Testis (tissue), 3 donors: ENCODE measurements around the gene CD8B. TPM values are rescaled to one million over a fixed set of nuclear protein-coding genes. Genes with fewer than 3 reads are reported as not detected.

Experiments used
- DNase-seq: peaks from one replicate; pipeline ENCODE4 v3.0.0-alpha.2; 2019
- H3K27ac ChIP-seq, 2 donors: fragments of 200-600 bp; sonication (generic); one replicate each; pipeline ENCODE4 v1.5.1; 2019
- H3K27me3 ChIP-seq: fragments of 200-600 bp; sonication (generic); one replicate; pipeline ENCODE4 v1.5.1; 2019
- H3K36me3 ChIP-seq: fragments of 200-600 bp; sonication (generic); one replicate; pipeline ENCODE4 v1.5.1; 2017; ENCODE audit warnings: low read depth; ENCODE audit errors: missing control alignments
- H3K4me1 ChIP-seq: fragments of 200-600 bp; sonication (generic); one replicate; pipeline ENCODE4 v1.5.1; 2019
- H3K4me3 ChIP-seq, 2 donors: fragments of 200-600 bp; sonication (generic); one replicate each; pipeline ENCODE4 v1.5.1; 2017 to 2019
- H3K9me3 ChIP-seq: fragments of 200-600 bp; sonication (generic); one replicate; pipeline ENCODE4 v1.5.1; 2017
- CTCF ChIP-seq, 3 experiments: fragments of 450-650 bp in 2 of 3; fragments of 200-600 bp in 1 of 3; sonication (generic) in 1 of 3; IDR thresholded peaks; one replicate each; pipeline ENCODE4 v1.5.1; 2016 to 2019; ENCODE audit warnings: antibody characterized with exemption in 3 of 3, mild to moderate bottlenecking in 2 of 3, moderate library complexity in 1 of 3
- POLR2A ChIP-seq: fragments of 450-650 bp; IDR thresholded peaks from one replicate; pipeline ENCODE4 v1.6.1; 2017; ENCODE audit warnings: antibody characterized with exemption, mild to moderate bottlenecking, moderate library complexity
- WGBS, 2 donors: methylation state at CpG; one replicate each; pipeline ENCODE4 v1.1.5; 2018; 5-methylcytosine and 5-hydroxymethylcytosine counted together
- intact Hi-C: fragments of 100-400 bp; cut with DNase I; formaldehyde crosslinking; loops from one replicate; pipeline ENCODE4 v1.15.1; 2023; ENCODE audit warnings: low total_unique reads
- polyA plus RNA-seq: library from polyadenylated mRNA; stranded (reverse); fragments of 350-450 nt; fragmentation: Illumina TruSeq; extraction: RNeasy Lipid Tissue Mini Kit (QIAGEN cat#74804); gene quantifications from one replicate; pipeline ENCODE4 v1.2.3, GENCODE V29; 2014; ENCODE audit warnings: low read depth, low replicate concordance; ENCODE audit not compliant: insufficient read depth
- total RNA-seq, 2 donors: library from RNA; depleted of rRNA; stranded (reverse); fragments of >200 nt; gene quantifications; one replicate each; pipeline ENCODE4 v1.2.3, GENCODE V29; 2016

Gene CD8B
- total and polyA plus RNA-seq, 3 donors from 2014 or later = 0.43 to 2.2 TPM; not detected in 1

- Histone ChIP-seq H3K4me3 (peak overlapping the region; percentile 41 to 59), H3K27me3 (no peaks in the 10 kb centered on the region), H3K27ac (no peak overlapping the region), H3K36me3 (no peaks in the 10 kb centered on the region), H3K4me1 (no peaks in the 10 kb centered on the region), H3K9me3 (no peaks in the 10 kb centered on the region)
- WGBS, 2 donors = 28 to 29% methylated on average over 27 to 43 of the region's 43 CpGs
- intact Hi-C loops = no loop called here
- DNase-seq = no peak
- no peak for TF ChIP-seq POLR2A
These were observed 52.1 kb downstream of the CD8B start for GRCh38 chr2:86809481-86810121.

- no peaks in the 10 kb centered on the region for H3K27me3 ChIP-seq
These were observed 53.1 kb downstream of the CD8B start for GRCh38 chr2:86808315-86809161.

GRCh38 chr2:86807468-86808275, 54.0 kb downstream of the CD8B start:
- Histone ChIP-seq H3K27me3 (no peaks in the 10 kb centered on the region), H3K4me3 (peak overlapping the region; percentile 41 to 59), H3K36me3 (no peaks in the 10 kb centered on the region), H3K9me3 (no peaks in the 10 kb centered on the region), H3K4me1 (no peaks in the 10 kb centered on the region), H3K27ac (no peak overlapping the region)
- TF ChIP-seq CTCF (IDR thresholded peaks at IDR 0.05) = no peak
- TF ChIP-seq POLR2A = no peak
- intact Hi-C loops = no loop called here
- 1 to 5% methylated on average over 21 to 51 of the region's 51 CpGs for WGBS, 2 donors
- DNase-seq = peak; percentile 75

More at GRCh38 chr2:86808315-86809161, 53.1 kb downstream of the CD8B start:
- H3K36me3 ChIP-seq = no peaks in the 10 kb centered on the region
- no peaks in the 10 kb centered on the region for H3K9me3 ChIP-seq
- H3K4me3 ChIP-seq = peak overlapping the region; percentile 41 to 59
- H3K27ac ChIP-seq = no peak overlapping the region
- TF ChIP-seq POLR2A = no peak
- TF ChIP-seq CTCF (IDR thresholded peaks at IDR 0.05) = peak; percentile 66 to 80 (median 79)
- 13 to 17% methylated on average over 28 to 36 of the region's 36 CpGs for WGBS, 2 donors
- H3K4me1 ChIP-seq = no peaks in the 10 kb centered on the region
- intact Hi-C loops = no loop called here
- peak; percentile 91 for DNase-seq

GRCh38 chr2:86807133-86807467, 54.6 kb downstream of the CD8B start:
- intact Hi-C loops = no loop called here
- no peaks in the 10 kb centered on the region for H3K4me1 ChIP-seq
- no peak for DNase-seq
- H3K4me3 ChIP-seq = peak overlapping the region; percentile 41 to 59
- TF ChIP-seq CTCF (IDR thresholded peaks at IDR 0.05) = no peak
- TF ChIP-seq POLR2A = no peak
- no peaks in the 10 kb centered on the region for H3K9me3 ChIP-seq
- no peaks in the 10 kb centered on the region for H3K27me3 ChIP-seq
- 24 to 29% methylated on average over 11 of the region's 11 CpGs for WGBS, 2 donors
- no peaks in the 10 kb centered on the region for H3K36me3 ChIP-seq
- no peak overlapping the region for H3K27ac ChIP-seq
